Measurements from ENCODE around the gene MAST2.

DNA sequence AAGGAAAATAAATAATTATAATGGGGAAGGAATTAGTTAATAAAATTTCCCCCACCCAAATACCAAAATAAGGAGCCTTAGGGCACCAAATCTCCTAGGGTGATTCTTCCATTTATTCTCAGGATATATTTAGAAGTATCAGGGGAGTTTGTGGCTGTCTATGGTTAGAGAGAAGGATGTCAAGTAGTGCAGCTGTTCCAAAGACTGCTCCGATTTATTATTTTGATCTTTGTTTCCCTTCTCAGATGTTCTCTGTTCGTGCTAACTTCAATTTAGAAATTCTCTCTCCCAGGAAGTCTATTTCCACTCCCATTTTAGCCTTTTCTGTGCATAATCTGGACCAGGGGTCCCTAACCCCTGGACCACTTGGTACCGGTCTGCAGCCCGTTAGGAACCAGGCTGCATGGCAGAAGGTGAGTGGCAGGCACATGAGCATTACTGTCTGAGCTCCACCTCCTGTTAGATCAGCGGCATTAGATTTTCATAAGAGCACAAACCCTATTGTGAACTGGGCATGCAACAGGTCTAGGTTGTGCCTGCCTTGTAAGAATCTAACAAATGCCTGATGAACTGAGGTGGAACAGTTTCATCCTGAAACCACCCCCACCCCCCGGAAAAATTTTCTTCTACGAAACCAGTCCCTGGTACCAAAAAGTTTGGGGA is 9.3 kb upstream of the MAST2 start:
- TF ChIP-seq EZH2 (IDR thresholded peaks at IDR 0.05; ENCODE audit: insufficient read depth, poor library complexity, severe bottlenecking) (no peak), EZH2phosphoT487 (IDR thresholded peaks at IDR 0.05; ENCODE audit: insufficient read depth, low read depth) (no peak)

Measured in GM23248 (cell line).